Testis (tissue), 3 donors: ENCODE results near the gene PLEKHA8. TPM values are rescaled to one million over a fixed set of nuclear protein-coding genes. Genes with fewer than 3 reads are reported as not detected.

Experiments
- DNase-seq: peaks from one replicate; pipeline ENCODE4 v3.0.0-alpha.2; 2019
- H3K27ac ChIP-seq, 2 donors: fragments of 200-600 bp; sonication (generic); one replicate each; pipeline ENCODE4 v1.5.1; 2019
- H3K27me3 ChIP-seq: fragments of 200-600 bp; sonication (generic); one replicate; pipeline ENCODE4 v1.5.1; 2019
- H3K36me3 ChIP-seq: fragments of 200-600 bp; sonication (generic); one replicate; pipeline ENCODE4 v1.5.1; 2017; ENCODE audit warnings: low read depth; ENCODE audit errors: missing control alignments
- H3K4me1 ChIP-seq: fragments of 200-600 bp; sonication (generic); one replicate; pipeline ENCODE4 v1.5.1; 2019
- H3K4me3 ChIP-seq, 2 donors: fragments of 200-600 bp; sonication (generic); one replicate each; pipeline ENCODE4 v1.5.1; 2017 to 2019
- H3K9me3 ChIP-seq: fragments of 200-600 bp; sonication (generic); one replicate; pipeline ENCODE4 v1.5.1; 2017
- POLR2A ChIP-seq: fragments of 450-650 bp; IDR thresholded peaks from one replicate; pipeline ENCODE4 v1.6.1; 2017; ENCODE audit warnings: antibody characterized with exemption, mild to moderate bottlenecking, moderate library complexity
- WGBS, 2 donors: methylation state at CpG; one replicate each; pipeline ENCODE4 v1.1.5; 2018; 5-methylcytosine and 5-hydroxymethylcytosine counted together
- intact Hi-C: fragments of 100-400 bp; cut with DNase I; formaldehyde crosslinking; loops from one replicate; pipeline ENCODE4 v1.15.1; 2023; ENCODE audit warnings: low total_unique reads
- polyA plus RNA-seq: library from polyadenylated mRNA; stranded (reverse); fragments of 350-450 nt; fragmentation: Illumina TruSeq; extraction: RNeasy Lipid Tissue Mini Kit (QIAGEN cat#74804); gene quantifications from one replicate; pipeline ENCODE4 v1.2.3, GENCODE V29; 2014; ENCODE audit warnings: low read depth, low replicate concordance; ENCODE audit not compliant: insufficient read depth
- total RNA-seq, 2 donors: library from RNA; depleted of rRNA; stranded (reverse); fragments of >200 nt; gene quantifications; one replicate each; pipeline ENCODE4 v1.2.3, GENCODE V29; 2016
- TF ChIP-seq, protein P1 (sequence below), 3 experiments: fragments of 450-650 bp in 2 of 3; fragments of 200-600 bp in 1 of 3; sonication (generic) in 1 of 3; IDR thresholded peaks; one replicate each; pipeline ENCODE4 v1.5.1; 2016 to 2019; ENCODE audit warnings: antibody characterized with exemption in 3 of 3, mild to moderate bottlenecking in 2 of 3, moderate library complexity in 1 of 3

The PLEKHA8 gene
- total and polyA plus RNA-seq, 3 donors from 2014 or later: 7.1 to 14.5 (median 11.0) TPM

DNA sequence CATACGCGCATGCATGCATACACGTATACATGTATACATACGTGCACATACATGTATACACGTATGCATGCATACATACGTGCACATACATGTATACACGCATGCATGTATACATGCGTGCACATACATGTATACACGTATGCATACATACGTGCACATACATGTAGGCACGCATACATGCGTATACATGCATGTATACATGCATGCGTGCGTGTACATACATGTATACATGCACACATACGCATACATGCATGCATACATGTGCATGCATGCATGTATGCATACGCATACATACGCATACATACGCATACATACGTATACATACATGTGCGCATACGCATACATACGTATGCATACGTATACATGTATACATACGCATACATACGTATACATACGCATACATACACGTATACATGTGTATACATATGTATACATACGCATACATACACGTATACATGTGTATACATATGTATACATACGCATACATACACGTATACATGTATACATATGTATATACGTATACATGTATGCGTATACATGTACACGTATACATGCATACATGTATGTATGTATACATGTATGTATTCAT is 87.6 kb downstream of the PLEKHA8 start:
- 71 to 74% methylated on average over 34 of the region's 34 CpGs for WGBS, 2 donors
- Histone ChIP-seq H3K4me1 (no peaks in the 10 kb centered on the region), H3K9me3 (no peaks in the 10 kb centered on the region), H3K27me3 (no peaks in the 10 kb centered on the region), H3K4me3 (no peak overlapping the region), H3K27ac (no peak overlapping the region), H3K36me3 (no peaks in the 10 kb centered on the region)
- DNase-seq: no peak
- intact Hi-C loops: no loop called here
- TF ChIP-seq POLR2A: no peak

GRCh38 chr7:30116771-30117170 is 88.6 kb downstream of the PLEKHA8 start:
- Histone ChIP-seq H3K9me3 (no peaks in the 10 kb centered on the region), H3K36me3 (no peaks in the 10 kb centered on the region), H3K27ac (no peak overlapping the region), H3K4me3 (no peak overlapping the region), H3K4me1 (no peaks in the 10 kb centered on the region), H3K27me3 (no peaks in the 10 kb centered on the region)
- 39 to 50% methylated on average over 6 of the region's 6 CpGs for WGBS, 2 donors
- intact Hi-C loops: no loop called here
- TF ChIP-seq POLR2A: no peak
- TF ChIP-seq, protein P1, sequence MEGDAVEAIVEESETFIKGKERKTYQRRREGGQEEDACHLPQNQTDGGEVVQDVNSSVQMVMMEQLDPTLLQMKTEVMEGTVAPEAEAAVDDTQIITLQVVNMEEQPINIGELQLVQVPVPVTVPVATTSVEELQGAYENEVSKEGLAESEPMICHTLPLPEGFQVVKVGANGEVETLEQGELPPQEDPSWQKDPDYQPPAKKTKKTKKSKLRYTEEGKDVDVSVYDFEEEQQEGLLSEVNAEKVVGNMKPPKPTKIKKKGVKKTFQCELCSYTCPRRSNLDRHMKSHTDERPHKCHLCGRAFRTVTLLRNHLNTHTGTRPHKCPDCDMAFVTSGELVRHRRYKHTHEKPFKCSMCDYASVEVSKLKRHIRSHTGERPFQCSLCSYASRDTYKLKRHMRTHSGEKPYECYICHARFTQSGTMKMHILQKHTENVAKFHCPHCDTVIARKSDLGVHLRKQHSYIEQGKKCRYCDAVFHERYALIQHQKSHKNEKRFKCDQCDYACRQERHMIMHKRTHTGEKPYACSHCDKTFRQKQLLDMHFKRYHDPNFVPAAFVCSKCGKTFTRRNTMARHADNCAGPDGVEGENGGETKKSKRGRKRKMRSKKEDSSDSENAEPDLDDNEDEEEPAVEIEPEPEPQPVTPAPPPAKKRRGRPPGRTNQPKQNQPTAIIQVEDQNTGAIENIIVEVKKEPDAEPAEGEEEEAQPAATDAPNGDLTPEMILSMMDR (IDR thresholded peaks at IDR 0.05): no peak
- no peak for DNase-seq

- WGBS, 2 donors: 90 to 92% methylated on average over 4 of the region's 4 CpGs
- Histone ChIP-seq H3K9me3 (no peaks in the 10 kb centered on the region), H3K27ac (no peak overlapping the region), H3K4me3 (no peak overlapping the region), H3K36me3 (no peaks in the 10 kb centered on the region), H3K4me1 (no peaks in the 10 kb centered on the region), H3K27me3 (no peaks in the 10 kb centered on the region)
- DNase-seq: no peak
- intact Hi-C loops: no loop called here
- TF ChIP-seq, protein P1 (IDR thresholded peaks at IDR 0.05): no peak
- TF ChIP-seq POLR2A: no peak
These were observed 89.7 kb downstream of the PLEKHA8 start for GRCh38 chr7:30117896-30118295.

DNA sequence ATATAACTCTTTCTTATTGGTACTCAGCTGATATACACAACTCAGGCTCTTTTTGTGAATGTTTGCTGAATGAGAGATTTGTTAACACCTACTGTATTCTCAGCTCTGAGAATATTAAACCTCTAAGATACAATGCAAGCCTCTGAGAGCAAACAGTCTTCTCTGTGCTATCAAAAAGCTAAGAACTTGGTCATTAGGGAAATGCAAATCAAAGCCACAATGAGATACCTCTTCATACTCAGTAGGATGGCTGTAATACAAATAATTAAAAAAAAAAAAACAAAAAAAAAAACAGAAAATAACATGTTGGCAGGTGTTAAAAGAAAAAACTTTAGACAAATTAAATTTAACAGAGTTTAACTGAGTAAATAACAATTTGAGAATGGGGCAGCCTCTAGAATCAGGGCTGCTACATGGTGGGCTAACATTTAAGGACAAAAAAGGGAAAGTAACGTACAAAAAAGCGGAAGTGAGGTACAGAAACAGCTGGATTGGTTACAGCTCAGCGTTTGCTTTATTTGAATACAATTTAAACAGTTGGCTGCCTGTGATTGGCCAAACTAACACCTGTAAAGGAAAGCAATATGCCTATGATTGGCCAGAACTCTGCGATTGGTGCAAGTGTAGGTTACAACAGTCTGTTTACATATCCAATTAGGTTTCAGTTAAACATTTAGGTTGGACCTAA is 91.8 kb downstream of the PLEKHA8 start:
- H3K9me3 ChIP-seq: no peaks in the 10 kb centered on the region
- DNase-seq: no peak
- H3K27me3 ChIP-seq: no peaks in the 10 kb centered on the region
- H3K4me3 ChIP-seq: no peak overlapping the region
- 88 to 91% methylated on average over 4 of the region's 4 CpGs for WGBS, 2 donors
- no peak overlapping the region for H3K27ac ChIP-seq
- intact Hi-C loops: no loop called here
- TF ChIP-seq, protein P1 (IDR thresholded peaks at IDR 0.05): no peak
- no peak for TF ChIP-seq POLR2A
- H3K4me1 ChIP-seq: no peaks in the 10 kb centered on the region
- no peaks in the 10 kb centered on the region for H3K36me3 ChIP-seq

DNA sequence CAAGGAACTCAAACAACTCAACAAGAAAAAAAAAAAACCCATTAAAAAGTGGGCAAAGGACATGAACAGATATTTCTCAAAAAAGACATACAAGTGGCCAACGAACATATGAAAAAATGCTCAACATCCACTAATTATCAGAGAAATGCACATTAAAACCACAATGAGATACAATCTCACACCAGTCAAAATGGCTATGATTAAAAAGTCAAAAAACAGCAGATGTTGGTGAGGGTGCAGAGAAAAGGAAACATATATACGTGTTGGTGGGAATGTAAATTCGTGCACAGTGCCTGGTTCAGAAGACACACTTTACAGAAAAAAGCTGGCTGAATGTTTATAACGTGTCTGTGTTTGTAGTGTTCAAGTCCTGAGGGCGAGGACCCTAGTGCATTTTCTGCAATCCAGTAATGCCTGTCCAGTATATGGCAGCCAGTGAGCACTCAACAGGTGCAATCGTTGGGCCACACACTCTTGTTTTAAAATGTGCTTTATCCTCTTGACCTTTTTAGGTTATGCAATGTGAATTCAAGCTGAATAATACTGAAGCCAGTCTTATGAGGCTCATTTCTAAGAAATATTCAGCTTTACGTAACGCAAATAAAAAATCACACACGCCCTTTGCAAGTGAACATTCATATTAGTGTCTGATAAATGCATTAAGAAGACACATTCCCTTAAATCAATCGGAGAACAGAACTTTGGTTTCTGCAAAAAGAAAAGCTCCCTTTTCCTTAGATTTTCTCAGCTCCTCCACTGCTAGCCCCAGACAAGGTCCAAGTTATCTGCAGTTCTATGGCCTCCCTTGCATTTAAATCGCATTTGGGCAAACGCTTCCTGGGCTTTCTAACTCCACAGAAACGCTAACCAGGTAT is 105.8 kb downstream of the PLEKHA8 start:
- Histone ChIP-seq H3K27me3 (no peaks in the 10 kb centered on the region), H3K9me3 (no peaks in the 10 kb centered on the region), H3K4me3 (peak overlapping the region; percentile 64 to 79), H3K36me3 (no peaks in the 10 kb centered on the region), H3K4me1 (peaks cover 3% of the 10 kb centered on the region), H3K27ac (peak overlapping the region in 1 of 2 donors; percentile 93)
- WGBS, 2 donors: 21 to 27% methylated on average over 13 of the region's 13 CpGs
- no peak for DNase-seq
- TF ChIP-seq POLR2A: no peak
- TF ChIP-seq, protein P1 (IDR thresholded peaks at IDR 0.05): no peak
- intact Hi-C loops: no loop called here
